UCSD-AML1 (cell line): Measurements from ENCODE around the gene CD4.
"Not testable (repeated sequence)": the region's sequence is repeated elsewhere in the genome, so short reads cannot be mapped to it uniquely, and the experiment has no call there.

Source experiments
- DNase-seq: peaks from one replicate; lab custom pipeline; 2025; ENCODE audit not compliant: unreplicated experiment; lab: John Stamatoyannopoulos, UW

Gene CD4

GRCh38 chr12:6788972-6789924 is at the start of gene CD4:
CD4 (plus strand) TSS chr12:6789528; CDS start chr12:6800139, 10,611 bp downstream.
- peak; percentile 83 for DNase-seq

GRCh38 chr12:6742080-6742479 is 47.2 kb upstream of the CD4 start:
- DNase-seq: not testable (repeated sequence)

GRCh38 chr12:6742834-6743233 is 46.5 kb upstream of the CD4 start:
- no peak for DNase-seq

GRCh38 chr12:6743300-6743699 is 46.0 kb upstream of the CD4 start:
- DNase-seq: not testable (repeated sequence)

- peak; percentile 57 for DNase-seq
These were observed 43.4 kb upstream of the CD4 start for GRCh38 chr12:6745741-6746525.

GRCh38 chr12:6747216-6747615 is 42.1 kb upstream of the CD4 start:
- no peak for DNase-seq

- no peak for DNase-seq
These were observed 40.6 kb upstream of the CD4 start for GRCh38 chr12:6748761-6749160.

- DNase-seq: no peak
These were observed 38.8 kb upstream of the CD4 start for GRCh38 chr12:6750506-6750905.

GRCh38 chr12:6751767-6752166 is 37.6 kb upstream of the CD4 start:
- no peak for DNase-seq

GRCh38 chr12:6752167-6752920 is 37.0 kb upstream of the CD4 start:
- no peak for DNase-seq

- DNase-seq: peak; percentile 98
These were observed 36.2 kb upstream of the CD4 start, which contains the start of gene MLF2 for GRCh38 chr12:6752921-6753771. MLF2 (minus strand) TSS chr12:6753141; CDS start chr12:6752334, 807 bp downstream.

- no peak for DNase-seq
These were observed 35.5 kb upstream of the CD4 start for GRCh38 chr12:6753772-6754356.

GRCh38 chr12:6754411-6754810 is 34.9 kb upstream of the CD4 start:
- no peak for DNase-seq

GRCh38 chr12:6757028-6757690 is 32.2 kb upstream of the CD4 start:
- DNase-seq: no peak

GRCh38 chr12:6758506-6759095 is 30.7 kb upstream of the CD4 start:
- no peak for DNase-seq

GRCh38 chr12:6759741-6760140 is 29.6 kb upstream of the CD4 start:
- no peak for DNase-seq

- DNase-seq: no peak
These were observed 25.9 kb upstream of the CD4 start for GRCh38 chr12:6763380-6763779.

GRCh38 chr12:6764011-6764828 is 25.1 kb upstream of the CD4 start:
- DNase-seq: peak; percentile 57
